GM12875 (cell line): ENCODE results near the gene FAM98A.
A peak's percentile ranks its signal among the peaks of the same experiment; 100 is the strongest.

ENCODE experiments used
- H3K4me3 ChIP-seq: one replicate; pipeline ENCODE4 v1.5.1; 2011; ENCODE audit warnings: low read depth, low read length, control low read depth
- TF ChIP-seq, protein P1 (sequence below): IDR thresholded peaks from 2 replicates; pipeline ENCODE4 v1.5.1; 2011; ENCODE audit warnings: low read depth, mild to moderate bottlenecking, control low read depth, inconsistent platforms, low read length, moderate library complexity, borderline replicate concordance; ENCODE audit not compliant: insufficient read depth

Gene FAM98A

DNA sequence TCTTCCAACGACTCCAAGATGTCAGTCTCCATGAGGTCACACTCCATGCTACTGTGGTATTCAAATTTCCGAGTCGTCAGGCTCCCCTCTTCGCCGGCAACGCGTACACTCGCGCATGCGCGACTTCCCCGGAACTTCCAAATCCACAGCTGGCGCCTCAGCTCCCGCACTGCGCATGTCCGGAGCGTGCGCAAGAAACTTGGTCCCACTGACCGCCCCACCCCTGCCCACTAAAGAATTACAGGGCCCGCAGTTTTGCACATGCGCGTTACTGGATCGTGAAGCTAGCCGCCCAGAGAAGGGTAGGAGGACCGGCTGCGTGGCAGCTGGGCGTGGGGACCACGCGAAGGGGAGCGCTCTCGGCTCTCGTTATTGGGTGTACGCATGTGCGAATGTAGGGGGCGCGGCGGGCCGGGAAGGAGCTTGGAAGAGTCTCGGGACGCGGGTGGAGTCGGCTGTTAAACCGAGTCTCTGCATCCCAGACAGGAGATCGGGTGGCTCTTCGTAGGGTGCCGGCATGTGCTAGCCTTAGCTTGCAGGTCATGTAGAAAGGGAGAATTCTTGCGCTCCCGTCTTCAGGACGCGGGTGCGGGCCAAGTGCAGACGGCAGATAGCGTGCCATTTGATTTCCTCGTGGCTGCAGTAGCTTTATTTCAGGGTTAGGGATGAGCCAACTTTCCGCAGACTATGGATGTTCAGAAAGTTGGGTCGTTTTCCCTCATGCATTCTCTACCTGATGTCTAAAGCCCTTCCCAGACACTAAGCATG is at the start of gene FAM98A:
TSS of gene FAM98A (minus strand) at position 125 of the 768 bp plus-strand sequence. CDS start at position 47, 78 bp downstream.
- peak within 1 kb of the TSS; percentile 91 for H3K4me3 ChIP-seq

DNA sequence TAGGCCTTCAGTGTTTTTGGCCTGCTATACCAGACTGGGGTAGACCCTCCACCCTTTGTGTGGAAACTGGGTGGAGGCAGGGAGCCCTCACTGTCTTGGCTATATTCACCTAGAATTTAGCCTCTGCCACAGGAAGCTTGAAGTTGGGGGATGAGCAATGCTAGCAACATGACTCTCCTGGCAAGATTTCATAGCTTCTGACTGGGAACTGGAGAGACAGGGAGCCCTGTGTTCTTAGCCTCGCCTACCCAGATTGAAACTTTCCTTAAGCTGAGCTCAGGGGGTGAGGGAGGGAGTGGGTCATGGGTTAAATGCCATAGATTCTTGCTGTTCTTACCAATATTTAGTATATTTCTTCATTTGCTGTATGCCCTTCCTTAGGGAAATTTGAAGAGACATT is 46.8 kb upstream of the FAM98A start:
- TF ChIP-seq, protein P1, sequence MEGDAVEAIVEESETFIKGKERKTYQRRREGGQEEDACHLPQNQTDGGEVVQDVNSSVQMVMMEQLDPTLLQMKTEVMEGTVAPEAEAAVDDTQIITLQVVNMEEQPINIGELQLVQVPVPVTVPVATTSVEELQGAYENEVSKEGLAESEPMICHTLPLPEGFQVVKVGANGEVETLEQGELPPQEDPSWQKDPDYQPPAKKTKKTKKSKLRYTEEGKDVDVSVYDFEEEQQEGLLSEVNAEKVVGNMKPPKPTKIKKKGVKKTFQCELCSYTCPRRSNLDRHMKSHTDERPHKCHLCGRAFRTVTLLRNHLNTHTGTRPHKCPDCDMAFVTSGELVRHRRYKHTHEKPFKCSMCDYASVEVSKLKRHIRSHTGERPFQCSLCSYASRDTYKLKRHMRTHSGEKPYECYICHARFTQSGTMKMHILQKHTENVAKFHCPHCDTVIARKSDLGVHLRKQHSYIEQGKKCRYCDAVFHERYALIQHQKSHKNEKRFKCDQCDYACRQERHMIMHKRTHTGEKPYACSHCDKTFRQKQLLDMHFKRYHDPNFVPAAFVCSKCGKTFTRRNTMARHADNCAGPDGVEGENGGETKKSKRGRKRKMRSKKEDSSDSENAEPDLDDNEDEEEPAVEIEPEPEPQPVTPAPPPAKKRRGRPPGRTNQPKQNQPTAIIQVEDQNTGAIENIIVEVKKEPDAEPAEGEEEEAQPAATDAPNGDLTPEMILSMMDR: no peak
- H3K4me3 ChIP-seq: no peak overlapping the region

More for the DNA sequence above, at the start of gene FAM98A:
- TF ChIP-seq, protein P1: peak; percentile 8; the same call in 1 of the 2 replicates

DNA sequence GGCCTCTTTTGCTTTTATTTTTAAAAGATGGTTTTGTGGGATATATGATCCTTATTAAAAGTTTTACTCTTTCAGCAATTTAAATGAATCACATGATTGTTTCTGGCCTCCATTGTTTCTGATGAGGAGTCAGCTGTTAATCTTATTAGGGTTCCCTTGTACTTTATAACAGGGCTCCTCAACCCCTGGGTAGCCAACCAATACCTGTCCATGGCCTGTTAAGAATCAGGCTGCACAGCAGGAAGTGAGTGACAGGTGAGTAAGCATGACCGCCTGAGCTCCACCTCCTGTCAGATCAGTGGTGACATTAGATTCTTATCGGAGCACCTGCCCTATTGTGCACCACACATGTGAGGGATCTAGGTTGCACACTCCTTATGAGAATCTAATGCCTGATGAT is 45.1 kb upstream of the FAM98A start:
- no peak overlapping the region for H3K4me3 ChIP-seq
- TF ChIP-seq, protein P1: no peak

DNA sequence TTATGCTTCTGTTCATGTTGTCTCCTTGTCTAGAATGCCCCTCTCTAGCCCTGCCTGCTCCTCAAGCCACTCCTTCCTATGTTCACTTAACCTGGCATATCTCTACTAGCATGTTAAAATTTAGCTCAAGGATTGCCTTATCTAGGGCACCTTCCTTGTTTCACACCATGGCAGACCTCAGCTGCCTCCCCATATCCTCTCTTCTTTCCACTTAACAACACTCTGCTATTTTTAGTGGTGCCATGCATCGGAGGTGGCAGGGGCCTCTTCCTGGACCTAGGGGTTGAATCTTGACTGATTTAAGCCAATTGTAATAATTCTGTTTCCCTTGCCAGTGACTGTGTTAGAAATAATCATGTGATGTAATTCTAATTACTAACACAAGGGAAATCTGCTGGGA is 36.9 kb upstream of the FAM98A start:
- H3K4me3 ChIP-seq: no peak overlapping the region
- TF ChIP-seq, protein P1: no peak

DNA sequence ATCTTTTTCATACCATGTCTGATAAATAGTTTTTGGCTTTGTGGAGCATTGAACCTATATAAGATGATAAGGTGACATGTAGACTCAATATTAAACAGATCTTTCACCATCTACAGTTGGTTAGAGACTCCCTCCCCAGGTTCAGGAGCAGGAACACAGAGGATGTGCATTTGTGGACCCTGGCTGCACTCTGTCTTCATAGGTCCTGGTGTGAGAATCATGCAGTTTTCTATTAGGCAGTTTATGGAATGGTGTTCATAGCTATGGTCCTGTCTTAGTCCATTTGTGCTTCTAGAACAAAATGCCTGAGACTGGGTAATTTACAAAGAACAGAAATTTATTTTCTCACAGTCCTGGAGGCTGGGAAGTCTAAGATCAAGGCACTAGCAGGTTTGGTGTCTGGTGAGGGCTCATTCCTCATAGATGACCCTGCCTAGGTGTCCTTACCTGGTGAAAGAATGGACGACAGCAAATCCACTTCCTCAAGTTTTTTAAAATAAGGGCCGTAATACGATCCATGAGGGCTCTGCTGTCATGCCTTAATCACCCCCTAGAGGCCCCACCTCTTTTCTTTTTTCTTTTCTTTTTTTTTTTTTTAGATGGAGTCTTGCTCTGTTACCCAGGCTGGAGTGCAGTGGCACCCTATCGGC is 35.3 kb upstream of the FAM98A start:
- no peak overlapping the region for H3K4me3 ChIP-seq
- TF ChIP-seq, protein P1: no peak

DNA sequence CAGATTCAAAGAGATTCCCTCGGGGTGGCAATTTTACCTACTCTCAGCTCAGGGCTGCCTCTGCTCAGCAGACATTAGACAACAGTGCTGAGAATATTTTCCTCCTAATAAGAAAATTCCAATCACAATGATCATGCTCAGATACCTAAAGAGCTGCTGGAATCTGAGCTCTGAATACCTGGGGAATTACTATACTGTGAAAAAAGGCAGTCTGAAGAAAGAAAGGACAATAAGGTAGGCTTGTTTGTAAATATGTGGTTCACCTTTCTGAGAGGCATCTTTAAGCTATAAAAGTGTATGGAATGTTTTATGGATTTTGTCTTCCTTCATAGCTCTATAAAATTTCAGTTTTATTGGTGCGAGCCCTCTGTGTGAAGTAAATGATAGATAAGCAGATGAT is 34.2 kb upstream of the FAM98A start:
- TF ChIP-seq, protein P1: no peak

DNA sequence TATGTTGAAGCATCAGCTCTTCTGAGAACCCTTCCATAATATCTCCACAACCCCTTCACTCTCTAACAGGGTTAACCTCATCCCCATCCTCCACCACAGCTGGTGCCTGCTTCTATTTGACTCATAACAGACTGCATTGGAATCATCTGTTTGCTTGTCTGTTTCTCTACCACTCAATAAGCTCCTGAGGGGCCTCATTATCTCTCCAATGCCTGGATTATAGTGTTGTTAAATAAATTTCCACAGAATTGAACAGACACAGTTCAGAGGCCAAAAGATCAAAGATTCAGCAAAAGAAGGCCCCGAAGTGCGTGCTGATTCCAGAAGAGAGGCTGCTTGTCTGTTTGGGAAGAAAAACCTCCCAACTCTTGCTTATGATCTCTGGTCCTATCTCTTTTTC is 33.7 kb upstream of the FAM98A start:
- H3K4me3 ChIP-seq: no peak overlapping the region
- TF ChIP-seq, protein P1: no peak

More for the DNA sequence above, 34.2 kb upstream of the FAM98A start:
- no peak overlapping the region for H3K4me3 ChIP-seq
